ENCODE measurements around the gene ANKRD34A. TPM values are rescaled to one million over a fixed set of nuclear protein-coding genes. Genes with fewer than 3 reads are reported as not detected.

ANKRD34A gene
- total RNA-seq, 1 experiment from 2014 or later, result 0.19 TPM

DNA sequence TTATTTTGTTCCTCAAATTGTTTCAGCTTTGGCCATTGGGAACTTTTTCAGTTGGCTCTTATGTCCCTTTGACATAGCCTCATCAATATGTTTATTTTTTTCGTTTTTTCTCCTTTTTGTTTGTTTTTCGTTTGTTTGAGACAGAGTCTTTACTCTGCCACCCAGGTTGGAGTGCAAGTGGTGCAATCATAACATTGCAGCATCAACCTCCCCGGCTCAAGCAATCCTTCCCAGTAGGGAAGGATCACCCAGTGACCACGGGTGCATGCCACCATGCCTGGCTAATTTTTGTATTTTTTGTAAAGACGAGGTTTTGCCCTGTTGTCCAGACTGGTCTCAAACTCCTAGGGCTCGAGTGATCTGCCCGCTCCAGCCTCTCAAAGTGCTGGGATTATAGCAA, 8.2 kb upstream of the ANKRD34A start:
- BruUV-seq (replicated peaks), result no TSS peak
- CTCF ChIA-PET, result no interaction called here
- Mint-ChIP-seq H3K9me3 (ENCODE audit: low read depth, unreplicated experiment) (no peaks in the 10 kb centered on the region), H3K4me3 (ENCODE audit: low read depth, unreplicated experiment) (no peak overlapping the region), H3K4me1 (ENCODE audit: low read depth, unreplicated experiment) (no peaks in the 10 kb centered on the region), H3K27ac (ENCODE audit: unreplicated experiment) (no peak overlapping the region), H3K27me3 (ENCODE audit: unreplicated experiment) (no peaks in the 10 kb centered on the region), H3K36me3 (ENCODE audit: insufficient read depth, unreplicated experiment) (peaks cover under 1% of the 10 kb centered on the region)
- no peak for TF ChIP-seq CTCF (IDR thresholded peaks at IDR 0.05; ENCODE audit: unreplicated experiment)
- no peak for DNase-seq
- intact Hi-C loops (cut with micrococcal nuclease; ENCODE audit: unreplicated experiment), result no loop called here

- H3K27ac Mint-ChIP-seq (ENCODE audit: unreplicated experiment), result no peak overlapping the region
- no peak for TF ChIP-seq CTCF (IDR thresholded peaks at IDR 0.05; ENCODE audit: unreplicated experiment)
- H3K36me3 Mint-ChIP-seq (ENCODE audit: insufficient read depth, unreplicated experiment), result peaks cover 10% of the 10 kb centered on the region
- BruUV-seq (replicated peaks), result no TSS peak
- peaks cover 17% of the 10 kb centered on the region for H3K27me3 Mint-ChIP-seq (ENCODE audit: unreplicated experiment)
- H3K4me3 Mint-ChIP-seq (ENCODE audit: low read depth, unreplicated experiment), result no peak overlapping the region
- H3K9me3 Mint-ChIP-seq (ENCODE audit: low read depth, unreplicated experiment), result no peaks in the 10 kb centered on the region
- H3K4me1 Mint-ChIP-seq (ENCODE audit: low read depth, unreplicated experiment), result peaks cover 30% of the 10 kb centered on the region
- intact Hi-C loops (cut with micrococcal nuclease; ENCODE audit: unreplicated experiment), result no loop called here
- CTCF ChIA-PET, result no interaction called here
- no peak for DNase-seq
These were observed 2.9 kb upstream of the ANKRD34A start for GRCh38 chr1:145967288-145967687.

DNA sequence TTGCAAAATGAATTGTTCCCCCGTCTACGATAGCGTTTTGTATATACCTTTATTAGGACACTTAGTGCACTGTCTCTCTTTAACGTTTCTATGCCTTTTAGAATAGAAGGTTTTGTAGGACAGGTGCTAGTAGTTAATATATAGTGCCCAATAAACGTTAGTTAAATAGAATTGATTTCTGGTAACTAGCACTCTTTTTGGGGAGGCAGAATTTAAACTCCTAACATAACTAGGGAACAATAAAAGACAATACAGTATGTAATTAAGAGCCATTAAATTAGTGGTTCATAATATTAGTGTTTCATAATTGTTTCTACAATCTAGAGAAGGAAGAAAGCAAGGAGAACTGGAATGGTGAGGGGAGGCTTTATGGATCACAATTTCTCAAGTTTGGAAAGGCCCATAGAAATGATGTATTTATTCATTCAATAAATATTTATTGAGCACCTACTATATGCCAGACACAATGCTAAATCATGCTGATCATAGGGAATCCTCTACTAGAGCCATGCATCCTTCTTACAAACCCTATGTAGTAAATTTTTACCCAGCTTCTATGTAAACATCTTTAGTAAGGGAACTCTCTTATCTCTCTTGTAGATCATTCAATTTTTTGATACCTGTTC, 857 bp upstream of the ANKRD34A start:
- intact Hi-C loops (cut with micrococcal nuclease; ENCODE audit: unreplicated experiment), result loop anchor here (2.0 kb wide), 1 partner anchor 38 kb away; the partner anchor contains the start of gene RBM8A
- Mint-ChIP-seq H3K27me3 (ENCODE audit: unreplicated experiment) (peaks cover 38% of the 10 kb centered on the region), H3K9me3 (ENCODE audit: low read depth, unreplicated experiment) (no peaks in the 10 kb centered on the region), H3K27ac (ENCODE audit: unreplicated experiment) (peak overlapping the region; percentile 74), H3K4me3 (ENCODE audit: low read depth, unreplicated experiment) (peak overlapping the region; percentile 89), H3K36me3 (ENCODE audit: insufficient read depth, unreplicated experiment) (peaks cover 27% of the 10 kb centered on the region), H3K4me1 (ENCODE audit: low read depth, unreplicated experiment) (peaks cover 48% of the 10 kb centered on the region)
- CTCF ChIA-PET, result interaction anchor here (0.6 to 2.6 kb wide), 8 partner anchors 12 to 140 kb away, joined by 3 to 20 read pairs (median 7); partner anchors contain the start of genes NUDT17, PIAS3 and RBM8A
- BruUV-seq (replicated peaks), result no TSS peak
- TF ChIP-seq CTCF (IDR thresholded peaks at IDR 0.05; ENCODE audit: unreplicated experiment), result no peak
- DNase-seq, result no peak

DNA sequence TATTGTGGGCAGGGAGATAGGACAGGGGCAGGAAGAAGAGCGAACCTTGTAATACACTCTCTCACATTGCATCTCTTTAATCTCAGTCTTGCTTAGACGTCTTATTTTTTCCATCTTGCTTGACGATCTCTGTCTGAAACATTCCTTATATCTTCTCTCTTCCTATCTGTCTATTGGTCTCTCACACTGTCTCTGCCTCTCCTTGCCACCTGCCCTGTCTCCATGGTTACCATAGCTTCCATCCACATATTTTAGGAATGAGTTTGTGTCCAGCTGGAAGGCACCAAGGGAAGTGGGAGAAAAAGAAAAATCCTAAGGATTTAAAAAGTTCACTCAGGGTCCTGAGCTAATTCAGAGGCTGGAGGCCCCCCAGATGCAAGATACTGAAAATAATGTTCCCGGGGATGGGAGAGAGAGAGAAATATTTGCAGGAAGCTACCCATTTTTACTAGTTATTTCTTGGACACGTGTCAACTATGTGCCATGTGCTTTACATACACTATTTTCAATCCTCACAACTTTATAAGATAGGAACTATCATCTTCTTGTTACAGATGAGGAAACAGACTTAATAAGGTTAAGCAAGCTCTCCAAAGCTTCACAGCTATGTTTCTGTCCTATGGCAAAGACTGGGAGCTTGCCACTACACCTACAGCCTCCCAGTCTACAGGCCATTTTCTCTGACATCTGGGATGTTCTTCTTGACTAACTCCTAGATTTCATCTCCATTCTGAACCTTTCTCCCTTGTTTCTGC, 933 bp downstream of the ANKRD34A start:
- Mint-ChIP-seq H3K9me3 (ENCODE audit: low read depth, unreplicated experiment) (no peaks in the 10 kb centered on the region), H3K27me3 (ENCODE audit: unreplicated experiment) (peaks cover 56% of the 10 kb centered on the region), H3K4me1 (ENCODE audit: low read depth, unreplicated experiment) (peaks cover 50% of the 10 kb centered on the region), H3K36me3 (ENCODE audit: insufficient read depth, unreplicated experiment) (peaks cover 27% of the 10 kb centered on the region), H3K4me3 (ENCODE audit: low read depth, unreplicated experiment) (peak overlapping the region; percentile 89), H3K27ac (ENCODE audit: unreplicated experiment) (peak overlapping the region; percentile 74)
- TF ChIP-seq CTCF (IDR thresholded peaks at IDR 0.05; ENCODE audit: unreplicated experiment), result no peak
- intact Hi-C loops (cut with micrococcal nuclease; ENCODE audit: unreplicated experiment), result loop anchor here (1.0 to 2.0 kb wide), 2 partner anchors 7 to 37 kb away; partner anchors contain the start of gene RBM8A
- BruUV-seq (replicated peaks), result no TSS peak
- DNase-seq, result no peak
- CTCF ChIA-PET, result interaction anchor here (0.8 to 2.6 kb wide), 8 partner anchors 14 to 140 kb away, joined by 3 to 20 read pairs (median 7); partner anchors contain the start of genes NUDT17, PIAS3, POLR3C and RBM8A

Measured in Calu3 (cell line).